Transverse colon (tissue), 4 donors: ENCODE data around the gene LIPK.

Source experiments
- POLR2A ChIP-seq: fragments of 450-650 bp; IDR thresholded peaks from one replicate; pipeline ENCODE4 v1.6.1; 2016; ENCODE audit warnings: antibody characterized with exemption, mild to moderate bottlenecking, moderate library complexity
- POLR2AphosphoS5 ChIP-seq, 3 donors: sonication (generic); formaldehyde crosslinking; IDR thresholded peaks; one replicate each; pipeline ENCODE4 v1.6.1; 2016; ENCODE audit warnings: antibody characterized with exemption in 3 of 3
- TF ChIP-seq, protein P1 (sequence below), 5 experiments: fragments of 200-600 bp in 3 of 5; fragments of 450-650 bp in 2 of 5; sonication (generic) in 3 of 5; IDR thresholded peaks; 1 replicate in 2 of 5; 2 replicates in 3 of 5; pipeline ENCODE4 v1.5.1; 2016 to 2017; ENCODE audit warnings: antibody characterized with exemption in 5 of 5, inconsistent platforms in 3 of 5, mild to moderate bottlenecking in 2 of 5, moderate library complexity in 1 of 5

DNA sequence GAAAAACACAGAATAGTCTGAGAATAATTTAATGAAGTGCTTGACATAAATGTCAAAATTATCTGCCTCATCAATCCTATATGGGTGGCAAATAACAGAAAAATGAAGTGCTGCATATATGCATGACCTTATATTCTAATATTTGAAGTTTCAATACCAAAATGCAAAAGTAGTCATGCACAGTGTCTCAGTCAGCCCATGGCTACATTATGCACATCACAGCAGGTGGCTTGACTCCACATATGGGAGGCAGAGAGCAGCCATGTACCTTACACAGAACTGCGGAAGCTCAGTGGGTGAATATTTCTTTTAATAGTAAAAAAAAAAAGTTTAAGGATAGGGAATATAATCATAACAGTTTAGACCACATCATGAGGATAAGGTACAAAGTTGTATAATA, 36.4 kb downstream of the LIPK start:
- TF ChIP-seq, protein P1, sequence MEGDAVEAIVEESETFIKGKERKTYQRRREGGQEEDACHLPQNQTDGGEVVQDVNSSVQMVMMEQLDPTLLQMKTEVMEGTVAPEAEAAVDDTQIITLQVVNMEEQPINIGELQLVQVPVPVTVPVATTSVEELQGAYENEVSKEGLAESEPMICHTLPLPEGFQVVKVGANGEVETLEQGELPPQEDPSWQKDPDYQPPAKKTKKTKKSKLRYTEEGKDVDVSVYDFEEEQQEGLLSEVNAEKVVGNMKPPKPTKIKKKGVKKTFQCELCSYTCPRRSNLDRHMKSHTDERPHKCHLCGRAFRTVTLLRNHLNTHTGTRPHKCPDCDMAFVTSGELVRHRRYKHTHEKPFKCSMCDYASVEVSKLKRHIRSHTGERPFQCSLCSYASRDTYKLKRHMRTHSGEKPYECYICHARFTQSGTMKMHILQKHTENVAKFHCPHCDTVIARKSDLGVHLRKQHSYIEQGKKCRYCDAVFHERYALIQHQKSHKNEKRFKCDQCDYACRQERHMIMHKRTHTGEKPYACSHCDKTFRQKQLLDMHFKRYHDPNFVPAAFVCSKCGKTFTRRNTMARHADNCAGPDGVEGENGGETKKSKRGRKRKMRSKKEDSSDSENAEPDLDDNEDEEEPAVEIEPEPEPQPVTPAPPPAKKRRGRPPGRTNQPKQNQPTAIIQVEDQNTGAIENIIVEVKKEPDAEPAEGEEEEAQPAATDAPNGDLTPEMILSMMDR (IDR thresholded peaks at IDR 0.05): no peak
- TF ChIP-seq POLR2AphosphoS5 (IDR thresholded peaks at IDR 0.05) (no peak), POLR2A (no peak)
